ENCODE measurements around the gene QKI.

Gene QKI

GRCh38 chr6:163559661-163560060 is 145.1 kb downstream of the QKI start:
- H3K36me3 ChIP-seq (replicated peaks in 1 of 2; ENCODE audit: control insufficient read depth in 2 of 2, insufficient read depth in 2 of 2, low read length in 2 of 2): peaks cover 14 to 99% of the 10 kb centered on the region in 2 donors
- H4K8ac ChIP-seq (ENCODE audit: low read depth, low read length): no peak overlapping the region
- no peak overlapping the region for H2AK5ac ChIP-seq (ENCODE audit: low read depth, low read length)
- peaks cover 2 to 14% of the 10 kb centered on the region in 2 donors for H3K9me3 ChIP-seq (replicated peaks in 1 of 2; ENCODE audit: control insufficient read depth in 2 of 2, insufficient read depth in 1 of 2, low read depth in 1 of 2, low read length in 2 of 2)
- no peak overlapping the region for H3K23ac ChIP-seq (ENCODE audit: low read depth, low read length, poor library complexity)
- no peak overlapping the region for H3K4me2 ChIP-seq (ENCODE audit: insufficient read depth, low read length, poor library complexity, severe bottlenecking)
- no peaks in the 10 kb centered on the region for H3K4me1 ChIP-seq (ENCODE audit: control insufficient read depth in 2 of 2, insufficient read depth in 1 of 2, low read depth in 1 of 2, low read length in 2 of 2)
- H3K18ac ChIP-seq (ENCODE audit: low read length): no peak overlapping the region
- H2BK12ac ChIP-seq (ENCODE audit: low read length): no peak overlapping the region
- H3K9ac ChIP-seq (ENCODE audit: low read depth, low read length, poor library complexity): no peak overlapping the region
- no peak overlapping the region for H3K4me3 ChIP-seq (ENCODE audit: low read length in 2 of 2)
- H3K27me3 ChIP-seq (ENCODE audit: control insufficient read depth in 3 of 3, insufficient read depth in 3 of 3, low read depth in 1 of 3, low read length in 3 of 3): no peaks in the 10 kb centered on the region
- no peak overlapping the region for H2BK120ac ChIP-seq (ENCODE audit: low read depth, low read length)
- no CpG with 5 or more reads among the region's 3 CpGs for WGBS, 2 donors (ENCODE audit: extremely low coverage in 2 of 2, insufficient read length in 2 of 2, insufficient replicate concordance in 1 of 2)
- no peak overlapping the region for H2AFZ ChIP-seq (ENCODE audit: low read length)
- H3K4ac ChIP-seq (ENCODE audit: low read length): no peak overlapping the region
- no peak overlapping the region for H2BK5ac ChIP-seq (ENCODE audit: low read length)
- no peak overlapping the region for H4K91ac ChIP-seq (ENCODE audit: low read depth, low read length, poor library complexity)
- no peak for DNase-seq (ENCODE audit: low spot score)
- H2BK15ac ChIP-seq (ENCODE audit: low read length): no peak overlapping the region
- no peak overlapping the region for H3K14ac ChIP-seq (ENCODE audit: low read length)
- peaks cover 2% of the 10 kb centered on the region for H3K79me1 ChIP-seq (ENCODE audit: low read depth, low read length)
- no peak overlapping the region for H3K27ac ChIP-seq (replicated peaks; ENCODE audit: low read length)

DNA sequence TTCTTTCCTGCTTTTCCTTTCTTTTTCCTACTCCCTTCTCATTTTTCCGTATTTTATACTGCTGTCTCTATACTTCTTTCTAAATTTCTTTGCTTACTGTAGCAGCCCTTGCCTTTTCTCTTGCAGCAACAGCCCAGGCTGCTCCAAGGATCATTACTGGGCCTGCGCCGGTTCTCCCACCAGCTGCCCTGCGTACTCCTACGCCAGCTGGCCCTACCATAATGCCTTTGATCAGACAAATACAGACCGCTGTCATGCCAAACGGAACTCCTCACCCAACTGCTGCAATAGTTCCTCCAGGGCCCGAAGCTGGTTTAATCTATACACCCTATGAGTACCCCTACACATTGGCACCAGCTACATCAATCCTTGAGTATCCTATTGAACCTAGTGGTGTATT is 148.8 kb downstream of the QKI start:
- Histone ChIP-seq H3K4me1 (ENCODE audit: control insufficient read depth in 2 of 2, insufficient read depth in 1 of 2, low read depth in 1 of 2, low read length in 2 of 2) (no peaks in the 10 kb centered on the region), H3K27ac (replicated peaks; ENCODE audit: low read length) (no peak overlapping the region), H3K27me3 (ENCODE audit: control insufficient read depth in 3 of 3, insufficient read depth in 3 of 3, low read depth in 1 of 3, low read length in 3 of 3) (no peaks in the 10 kb centered on the region), H3K14ac (ENCODE audit: low read length) (no peak overlapping the region), H3K18ac (ENCODE audit: low read length) (no peak overlapping the region), H2AFZ (ENCODE audit: low read length) (no peak overlapping the region), H3K9ac (ENCODE audit: low read depth, low read length, poor library complexity) (no peak overlapping the region), H2BK120ac (ENCODE audit: low read depth, low read length) (no peak overlapping the region), H2BK5ac (ENCODE audit: low read length) (no peak overlapping the region), H2BK15ac (ENCODE audit: low read length) (no peak overlapping the region), H4K8ac (ENCODE audit: low read depth, low read length) (no peak overlapping the region), H3K4me3 (ENCODE audit: low read length in 2 of 2) (no peak overlapping the region), H3K4ac (ENCODE audit: low read length) (no peak overlapping the region), H2AK5ac (ENCODE audit: low read depth, low read length) (no peak overlapping the region), H3K36me3 (replicated peaks in 1 of 2; ENCODE audit: control insufficient read depth in 2 of 2, insufficient read depth in 2 of 2, low read length in 2 of 2) (peaks cover 18 to 100% of the 10 kb centered on the region in 2 donors), H3K4me2 (ENCODE audit: insufficient read depth, low read length, poor library complexity, severe bottlenecking) (no peak overlapping the region), H3K79me1 (ENCODE audit: low read depth, low read length) (no peaks in the 10 kb centered on the region), H3K23ac (ENCODE audit: low read depth, low read length, poor library complexity) (no peak overlapping the region), H2BK12ac (ENCODE audit: low read length) (no peak overlapping the region), H4K91ac (ENCODE audit: low read depth, low read length, poor library complexity) (no peak overlapping the region), H3K9me3 (replicated peaks in 1 of 2; ENCODE audit: control insufficient read depth in 2 of 2, insufficient read depth in 1 of 2, low read depth in 1 of 2, low read length in 2 of 2) (peaks cover 0 to 2% of the 10 kb centered on the region in 2 donors)
- no peak for DNase-seq (ENCODE audit: low spot score)
- no CpG with 5 or more reads among the region's 8 CpGs for WGBS, 2 donors (ENCODE audit: extremely low coverage in 2 of 2, insufficient read length in 2 of 2, insufficient replicate concordance in 1 of 2)

DNA sequence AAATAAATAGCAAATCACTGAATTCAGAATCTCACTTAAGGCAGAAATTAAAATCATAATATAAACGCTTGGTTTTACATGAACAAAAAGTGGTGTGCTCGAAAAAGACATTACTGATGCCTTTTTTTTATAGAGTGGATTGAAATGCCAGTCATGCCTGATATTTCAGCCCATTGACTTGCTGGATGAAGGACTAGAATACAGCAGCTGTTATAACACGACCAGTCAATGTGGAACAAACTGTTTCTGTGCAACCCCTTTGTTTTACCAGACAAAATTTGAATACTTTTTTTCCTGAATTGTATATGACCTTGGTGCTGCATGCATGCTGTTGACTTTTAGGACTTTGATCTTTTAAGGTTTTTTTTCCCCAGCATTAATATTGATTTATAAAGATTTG is 150.0 kb downstream of the QKI start:
- H3K79me1 ChIP-seq (ENCODE audit: low read depth, low read length): no peaks in the 10 kb centered on the region
- H2BK12ac ChIP-seq (ENCODE audit: low read length): no peak overlapping the region
- H3K23ac ChIP-seq (ENCODE audit: low read depth, low read length, poor library complexity): no peak overlapping the region
- H3K18ac ChIP-seq (ENCODE audit: low read length): no peak overlapping the region
- no peak overlapping the region for H4K8ac ChIP-seq (ENCODE audit: low read depth, low read length)
- no peak overlapping the region for H2BK15ac ChIP-seq (ENCODE audit: low read length)
- peaks cover 0 to 12% of the 10 kb centered on the region in 2 donors for H3K9me3 ChIP-seq (replicated peaks in 1 of 2; ENCODE audit: control insufficient read depth in 2 of 2, insufficient read depth in 1 of 2, low read depth in 1 of 2, low read length in 2 of 2)
- no peak overlapping the region for H3K14ac ChIP-seq (ENCODE audit: low read length)
- H3K27me3 ChIP-seq (ENCODE audit: control insufficient read depth in 3 of 3, insufficient read depth in 3 of 3, low read depth in 1 of 3, low read length in 3 of 3): no peaks in the 10 kb centered on the region
- H3K4me2 ChIP-seq (ENCODE audit: insufficient read depth, low read length, poor library complexity, severe bottlenecking): no peak overlapping the region
- no peak overlapping the region for H2AFZ ChIP-seq (ENCODE audit: low read length)
- no peak overlapping the region for H3K9ac ChIP-seq (ENCODE audit: low read depth, low read length, poor library complexity)
- DNase-seq (ENCODE audit: low spot score): no peak
- peaks cover 12 to 100% of the 10 kb centered on the region in 2 donors for H3K36me3 ChIP-seq (replicated peaks in 1 of 2; ENCODE audit: control insufficient read depth in 2 of 2, insufficient read depth in 2 of 2, low read length in 2 of 2)
- no peak overlapping the region for H3K4me3 ChIP-seq (ENCODE audit: low read length in 2 of 2)
- no peak overlapping the region for H2BK5ac ChIP-seq (ENCODE audit: low read length)
- H2AK5ac ChIP-seq (ENCODE audit: low read depth, low read length): no peak overlapping the region
- H3K4ac ChIP-seq (ENCODE audit: low read length): no peak overlapping the region
- no peaks in the 10 kb centered on the region for H3K4me1 ChIP-seq (ENCODE audit: control insufficient read depth in 2 of 2, insufficient read depth in 1 of 2, low read depth in 1 of 2, low read length in 2 of 2)
- H2BK120ac ChIP-seq (ENCODE audit: low read depth, low read length): no peak overlapping the region
- no peak overlapping the region for H3K27ac ChIP-seq (replicated peaks; ENCODE audit: low read length)
- no CpG with 5 or more reads among the region's 3 CpGs for WGBS, 2 donors (ENCODE audit: extremely low coverage in 2 of 2, insufficient read length in 2 of 2, insufficient replicate concordance in 1 of 2)
- no peak overlapping the region for H4K91ac ChIP-seq (ENCODE audit: low read depth, low read length, poor library complexity)

GRCh38 chr6:163565140-163565539 is 150.6 kb downstream of the QKI start:
- H3K27ac ChIP-seq (replicated peaks; ENCODE audit: low read length): no peak overlapping the region
- no peaks in the 10 kb centered on the region for H3K27me3 ChIP-seq (ENCODE audit: control insufficient read depth in 3 of 3, insufficient read depth in 3 of 3, low read depth in 1 of 3, low read length in 3 of 3)
- H2AK5ac ChIP-seq (ENCODE audit: low read depth, low read length): no peak overlapping the region
- H3K4me1 ChIP-seq (ENCODE audit: control insufficient read depth in 2 of 2, insufficient read depth in 1 of 2, low read depth in 1 of 2, low read length in 2 of 2): no peaks in the 10 kb centered on the region
- no peak overlapping the region for H4K91ac ChIP-seq (ENCODE audit: low read depth, low read length, poor library complexity)
- H4K8ac ChIP-seq (ENCODE audit: low read depth, low read length): no peak overlapping the region
- no peak overlapping the region for H2BK12ac ChIP-seq (ENCODE audit: low read length)
- no peak overlapping the region for H2BK120ac ChIP-seq (ENCODE audit: low read depth, low read length)
- H3K9ac ChIP-seq (ENCODE audit: low read depth, low read length, poor library complexity): no peak overlapping the region
- H3K4ac ChIP-seq (ENCODE audit: low read length): no peak overlapping the region
- no peak overlapping the region for H2AFZ ChIP-seq (ENCODE audit: low read length)
- no peaks in the 10 kb centered on the region for H3K79me1 ChIP-seq (ENCODE audit: low read depth, low read length)
- DNase-seq (ENCODE audit: low spot score): no peak
- no peak overlapping the region for H3K4me2 ChIP-seq (ENCODE audit: insufficient read depth, low read length, poor library complexity, severe bottlenecking)
- H3K23ac ChIP-seq (ENCODE audit: low read depth, low read length, poor library complexity): no peak overlapping the region
- no peak overlapping the region for H3K14ac ChIP-seq (ENCODE audit: low read length)
- peaks cover 12 to 100% of the 10 kb centered on the region in 2 donors for H3K36me3 ChIP-seq (replicated peaks in 1 of 2; ENCODE audit: control insufficient read depth in 2 of 2, insufficient read depth in 2 of 2, low read length in 2 of 2)
- no peak overlapping the region for H2BK5ac ChIP-seq (ENCODE audit: low read length)
- no peak overlapping the region for H3K4me3 ChIP-seq (ENCODE audit: low read length in 2 of 2)
- no peak overlapping the region for H3K18ac ChIP-seq (ENCODE audit: low read length)
- WGBS, 2 donors (ENCODE audit: extremely low coverage in 2 of 2, insufficient read length in 2 of 2, insufficient replicate concordance in 1 of 2): no CpG with 5 or more reads among the region's 4 CpGs
- peaks cover 0 to 18% of the 10 kb centered on the region in 2 donors for H3K9me3 ChIP-seq (replicated peaks in 1 of 2; ENCODE audit: control insufficient read depth in 2 of 2, insufficient read depth in 1 of 2, low read depth in 1 of 2, low read length in 2 of 2)
- no peak overlapping the region for H2BK15ac ChIP-seq (ENCODE audit: low read length)

All from neuronal stem cell (in vitro differentiated cells).